Endothelial cell of umbilical vein (primary cell): ENCODE data around the gene MBD3L2.

Experiments used
- GATA2 ChIP-seq: IDR thresholded peaks from 2 replicates; pipeline ENCODE4 v1.7.0; 2011; ENCODE audit warnings: low read depth, mild to moderate bottlenecking, moderate library complexity, mixed read lengths, low read length; ENCODE audit not compliant: insufficient read length, insufficient read depth
- POLR2A ChIP-seq: IDR thresholded peaks from 2 replicates; pipeline ENCODE4 v1.6.1; 2012; ENCODE audit warnings: low read depth, mild to moderate bottlenecking, control low read depth, low read length
- POLR2AphosphoS5 ChIP-seq: IDR thresholded peaks from 2 replicates; pipeline ENCODE4 v1.6.1; 2012; ENCODE audit warnings: low read depth, mild to moderate bottlenecking, control low read depth, low read length, moderate library complexity; ENCODE audit not compliant: insufficient read depth
- TF ChIP-seq, protein P1 (sequence below), 2 donors: IDR thresholded peaks; 1 replicate in 1 of 2; 2 replicates in 1 of 2; pipeline ENCODE4 v1.5.1; 2011; ENCODE audit warnings: low read length in 2 of 2, mild to moderate bottlenecking in 2 of 2, moderate library complexity in 2 of 2, control low read depth in 1 of 2, inconsistent platforms in 1 of 2, low read depth in 1 of 2; ENCODE audit not compliant: insufficient read depth in 1 of 2; ENCODE audit errors: extremely low read depth in 1 of 2
- TF ChIP-seq, protein P2 (sequence below): IDR thresholded peaks from 2 replicates; pipeline ENCODE4 v1.6.1; 2011; ENCODE audit not compliant: insufficient read depth, insufficient read length

DNA sequence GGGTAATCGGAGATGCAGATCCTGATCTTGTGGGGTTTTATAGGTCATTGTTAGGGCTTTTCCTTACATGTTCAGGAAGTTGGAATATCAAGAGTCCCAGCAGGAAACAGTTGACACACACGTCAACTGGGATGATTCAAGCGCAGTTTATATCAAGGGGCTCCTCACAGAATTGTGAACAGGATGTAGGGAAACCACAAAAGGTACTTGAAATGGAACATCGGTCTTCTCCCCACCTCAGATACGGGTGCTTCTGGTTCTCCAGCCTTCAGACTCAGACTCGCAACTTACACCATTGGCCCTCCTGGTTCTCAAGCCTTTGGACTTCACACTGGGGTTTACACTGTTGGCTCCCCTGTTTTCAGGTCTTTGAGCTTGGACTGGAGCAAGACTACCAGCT, 39.9 kb downstream of the MBD3L2 start:
- no peak for TF ChIP-seq POLR2A
- TF ChIP-seq, protein P1, sequence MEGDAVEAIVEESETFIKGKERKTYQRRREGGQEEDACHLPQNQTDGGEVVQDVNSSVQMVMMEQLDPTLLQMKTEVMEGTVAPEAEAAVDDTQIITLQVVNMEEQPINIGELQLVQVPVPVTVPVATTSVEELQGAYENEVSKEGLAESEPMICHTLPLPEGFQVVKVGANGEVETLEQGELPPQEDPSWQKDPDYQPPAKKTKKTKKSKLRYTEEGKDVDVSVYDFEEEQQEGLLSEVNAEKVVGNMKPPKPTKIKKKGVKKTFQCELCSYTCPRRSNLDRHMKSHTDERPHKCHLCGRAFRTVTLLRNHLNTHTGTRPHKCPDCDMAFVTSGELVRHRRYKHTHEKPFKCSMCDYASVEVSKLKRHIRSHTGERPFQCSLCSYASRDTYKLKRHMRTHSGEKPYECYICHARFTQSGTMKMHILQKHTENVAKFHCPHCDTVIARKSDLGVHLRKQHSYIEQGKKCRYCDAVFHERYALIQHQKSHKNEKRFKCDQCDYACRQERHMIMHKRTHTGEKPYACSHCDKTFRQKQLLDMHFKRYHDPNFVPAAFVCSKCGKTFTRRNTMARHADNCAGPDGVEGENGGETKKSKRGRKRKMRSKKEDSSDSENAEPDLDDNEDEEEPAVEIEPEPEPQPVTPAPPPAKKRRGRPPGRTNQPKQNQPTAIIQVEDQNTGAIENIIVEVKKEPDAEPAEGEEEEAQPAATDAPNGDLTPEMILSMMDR (IDR thresholded peaks at IDR 0.05; ENCODE audit: extremely low read depth in 1 of 2, insufficient read depth in 1 of 2, low read depth in 1 of 2, low read length in 2 of 2) = no peak
- TF ChIP-seq GATA2 = no peak
- TF ChIP-seq, protein P2, sequence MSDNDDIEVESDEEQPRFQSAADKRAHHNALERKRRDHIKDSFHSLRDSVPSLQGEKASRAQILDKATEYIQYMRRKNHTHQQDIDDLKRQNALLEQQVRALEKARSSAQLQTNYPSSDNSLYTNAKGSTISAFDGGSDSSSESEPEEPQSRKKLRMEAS = no peak
- TF ChIP-seq POLR2AphosphoS5 = no peak
